Stimulated activated CD4-positive, alpha-beta T cell treated with anti-CD3 and anti-CD28 coated beads, Interleukin-1b, Interleukin-23, amount 100 ng/mL, for 1 hour (primary cell): ENCODE measurements around the gene CREBBP.
"Not testable (repeated sequence)": the region's sequence is repeated elsewhere in the genome, so short reads cannot be mapped to it uniquely, and the experiment has no call there.

Experiments
- DNase-seq, 2 donors: peaks; one replicate each; pipeline ENCODE4 v3.0.0-alpha.2; 2020; ENCODE audit warnings: low read depth in 2 of 2

CREBBP gene

DNA sequence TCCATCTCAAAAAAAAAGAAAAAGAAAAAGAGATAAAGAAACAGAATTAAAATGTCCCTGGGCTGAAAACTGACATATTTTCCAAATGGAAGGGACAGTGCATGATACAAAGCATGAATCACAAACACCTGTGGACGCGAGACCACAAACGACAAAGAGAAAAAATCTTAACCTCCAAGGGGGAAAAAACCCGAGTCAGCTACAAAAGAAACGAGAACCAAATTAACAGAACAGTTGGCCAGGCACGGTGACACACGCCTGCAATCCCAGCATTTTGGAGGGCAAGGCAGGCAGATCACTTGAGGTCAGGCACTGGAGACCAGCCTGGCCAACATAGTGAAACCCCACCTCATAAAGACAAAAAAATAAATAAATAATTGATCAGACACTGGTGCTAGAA, 165.1 kb downstream of the CREBBP start:
- DNase-seq: no peak

GRCh38 chr16:3714378-3714777, 166.1 kb downstream of the CREBBP start:
- DNase-seq: not testable (repeated sequence)

DNA sequence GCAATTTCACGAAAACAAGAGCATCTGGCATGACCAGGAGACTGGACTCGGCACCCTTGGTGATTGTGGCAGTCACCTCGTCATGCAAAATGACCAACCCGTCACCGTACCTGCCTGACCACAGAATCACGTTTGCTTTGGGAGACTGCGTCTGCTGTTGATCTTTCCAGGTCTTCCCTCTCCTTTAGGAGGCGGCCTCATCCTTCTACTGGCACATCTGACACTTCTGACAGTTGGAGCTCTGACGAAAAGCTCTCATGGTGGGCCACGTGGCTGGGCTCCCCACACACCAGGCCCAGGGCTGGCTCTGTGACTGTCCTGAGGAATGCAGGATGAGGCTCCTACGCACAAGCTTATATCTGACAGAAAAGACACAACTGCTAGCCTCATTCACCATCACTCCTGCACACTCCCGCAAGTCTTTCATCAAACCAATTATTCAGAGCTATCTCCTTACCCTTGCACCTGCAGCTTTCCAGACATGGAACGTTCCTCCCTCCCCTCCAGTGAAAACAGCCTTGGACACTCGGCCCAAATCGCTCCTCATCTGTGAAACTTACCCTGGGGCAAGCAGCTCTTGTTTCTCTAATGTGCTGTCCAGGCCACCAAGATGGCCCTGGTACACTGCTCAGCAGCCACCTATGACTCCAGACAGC, 166.8 kb downstream of the CREBBP start:
- DNase-seq: no peak

- DNase-seq: no peak
These were observed 167.6 kb downstream of the CREBBP start for GRCh38 chr16:3712861-3713372.

DNA sequence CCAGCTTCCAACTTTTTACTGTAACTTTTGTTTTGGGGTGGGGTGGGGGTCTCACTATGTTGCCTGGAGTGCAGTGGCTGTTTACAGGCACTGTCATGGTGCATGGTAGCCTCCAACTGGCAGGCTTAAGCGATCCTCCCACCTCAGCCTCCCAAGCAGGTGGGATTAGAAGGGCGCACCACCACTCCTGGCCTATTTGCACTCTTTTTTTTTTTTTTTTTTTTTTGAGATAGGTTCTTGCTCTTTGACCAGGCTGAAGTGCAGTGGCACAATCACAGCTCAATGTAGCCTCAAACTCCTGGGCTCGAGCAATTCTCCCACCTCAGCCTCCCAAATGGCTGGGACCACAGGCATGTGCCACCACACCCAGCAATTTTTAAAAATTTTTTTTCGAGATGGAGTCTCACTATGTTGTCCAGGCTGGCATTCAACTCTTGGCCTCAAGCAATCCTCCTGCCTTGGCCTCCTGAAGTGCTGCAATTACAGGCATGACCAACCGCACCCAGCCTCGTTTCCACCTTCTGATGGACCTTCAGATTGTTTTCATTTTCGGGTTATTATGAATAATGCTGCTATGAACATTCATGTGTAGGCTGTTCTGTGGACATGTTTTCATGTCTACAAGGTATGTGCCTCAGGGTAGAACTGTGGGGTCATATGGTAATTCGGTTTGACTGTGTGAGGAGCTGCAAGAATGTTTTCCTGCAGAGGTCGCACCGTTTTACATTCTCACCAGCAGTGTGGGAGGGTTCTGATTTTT, 174.1 kb downstream of the CREBBP start:
- DNase-seq: no peak

DNA sequence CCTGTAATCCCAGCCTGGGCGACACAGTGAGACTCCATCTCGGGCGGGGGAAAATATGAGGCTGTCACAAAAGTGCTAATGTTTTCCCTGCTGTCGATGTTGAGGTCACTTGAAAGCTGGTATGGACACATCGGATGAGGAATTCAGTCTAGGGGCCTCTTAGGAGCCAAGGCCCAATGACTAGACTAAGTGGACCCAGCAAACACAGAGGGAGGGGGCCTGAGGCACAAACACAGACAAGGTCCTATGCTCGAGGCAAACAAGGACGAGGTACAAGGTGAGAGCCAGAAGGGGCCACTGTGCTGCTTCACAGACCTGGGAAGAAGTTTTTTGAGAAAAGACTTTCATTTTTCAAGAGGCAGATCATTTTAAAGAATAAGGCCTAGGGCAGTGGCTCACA, 178.4 kb downstream of the CREBBP start:
- DNase-seq: no peak

DNA sequence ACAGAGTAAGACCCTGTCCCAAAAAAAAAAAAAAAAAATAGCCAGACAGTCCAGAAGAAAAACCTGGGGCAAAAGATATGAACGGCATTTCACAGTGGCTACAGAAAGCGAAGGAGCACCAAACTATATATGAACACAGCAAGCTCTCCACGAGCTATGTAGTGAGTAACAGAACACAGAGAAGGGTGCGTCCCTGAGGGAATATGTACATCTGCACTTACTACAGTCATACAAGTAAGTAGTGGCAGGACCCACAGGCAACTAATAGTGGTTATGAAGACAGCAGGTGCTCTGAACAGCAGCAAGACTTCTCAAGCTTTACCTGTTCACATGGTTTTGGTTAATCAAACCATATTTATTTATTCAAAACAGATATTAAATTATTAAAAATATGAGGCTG, 179.0 kb downstream of the CREBBP start:
- DNase-seq: no peak

DNA sequence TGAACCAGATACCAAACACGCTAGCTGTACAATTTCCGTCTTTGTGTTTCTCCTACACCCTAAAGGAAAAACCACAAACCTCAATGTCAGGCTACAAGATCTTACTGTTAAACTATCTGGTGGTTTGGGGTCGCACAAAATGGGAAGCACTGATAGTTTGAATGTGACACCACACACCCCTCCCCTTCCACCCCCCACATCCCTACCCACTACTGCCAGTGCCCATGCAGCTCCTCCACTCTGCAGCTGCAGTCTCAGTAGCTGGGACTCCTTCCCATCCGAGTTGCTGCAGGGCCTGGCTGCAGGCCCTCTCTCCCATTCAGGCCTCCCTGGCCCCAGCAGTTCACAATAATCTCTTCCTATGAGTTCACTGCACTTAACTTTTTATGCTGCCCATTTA, 181.6 kb downstream of the CREBBP start:
- no peak for DNase-seq

DNA sequence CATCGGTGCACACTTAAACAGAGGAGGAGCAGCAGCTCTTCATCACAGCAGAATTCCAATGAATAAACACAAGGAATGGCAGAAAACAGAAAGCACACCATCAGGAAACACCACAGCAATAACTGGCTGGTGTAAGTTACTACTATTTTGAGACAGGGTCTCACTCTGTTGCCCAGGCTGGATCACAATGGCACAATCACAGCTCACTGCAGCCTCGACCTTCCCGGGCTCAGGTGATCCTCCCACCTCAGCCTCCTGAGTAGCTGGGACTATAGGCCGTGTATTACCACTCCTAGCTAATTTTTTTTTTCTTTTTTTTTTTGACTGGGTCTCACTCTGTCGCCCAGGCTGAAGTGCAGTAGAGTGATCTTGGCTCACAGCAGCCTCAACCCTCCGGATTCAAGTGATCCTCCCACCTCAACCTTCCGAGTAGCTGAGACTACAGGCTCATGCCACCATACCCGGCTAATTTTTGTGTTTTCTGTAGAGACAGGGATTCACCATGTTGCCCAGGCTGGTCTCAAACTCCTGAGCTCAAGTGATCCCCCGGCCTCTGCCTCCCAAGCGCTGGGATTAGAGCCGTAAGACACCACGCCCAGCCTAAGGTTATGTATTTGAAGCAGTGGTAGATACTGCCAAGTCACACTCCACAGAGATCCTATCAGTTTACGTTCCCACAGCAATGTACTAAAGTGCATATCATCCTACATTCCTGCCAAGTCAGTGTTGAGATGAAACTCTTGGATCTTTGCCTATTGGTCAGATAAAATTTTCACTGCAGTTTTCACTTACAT, 183.9 kb downstream of the CREBBP start:
- DNase-seq: no peak

DNA sequence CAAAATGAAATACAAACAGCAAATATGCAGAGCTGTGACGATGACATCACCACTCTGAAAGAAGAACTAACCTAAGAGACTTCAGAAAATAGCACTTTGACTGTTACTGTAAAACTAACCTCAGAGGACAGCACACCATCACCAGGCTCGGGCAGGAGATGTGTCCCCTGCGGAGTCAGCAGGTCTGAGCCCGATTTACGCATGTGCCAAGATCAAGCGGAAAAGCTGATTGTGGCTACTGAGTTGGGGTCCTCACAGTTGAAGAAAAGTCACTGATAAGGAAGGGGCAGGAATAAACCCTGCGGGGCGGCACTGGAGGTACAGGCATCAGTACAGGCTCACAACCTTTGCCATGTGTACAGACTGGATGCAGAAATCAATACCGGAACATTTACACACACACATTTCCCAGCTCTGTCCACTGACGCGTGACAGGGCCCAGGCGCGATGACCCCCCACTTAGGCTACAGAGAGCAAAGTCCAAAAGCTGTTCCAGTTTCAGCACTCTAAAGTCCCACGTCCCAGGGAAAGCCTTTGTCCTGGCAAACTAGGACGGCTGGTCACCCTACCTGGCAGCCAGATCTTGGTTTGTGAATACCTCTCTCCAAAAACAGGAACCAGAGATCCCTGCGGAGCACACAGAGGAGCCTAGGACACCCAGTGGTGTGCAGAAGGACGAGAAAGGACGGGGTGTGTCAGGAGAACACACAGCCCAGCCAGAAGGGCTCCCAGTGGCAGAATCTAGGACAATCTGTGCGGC, 184.7 kb downstream of the CREBBP start:
- no peak for DNase-seq

DNA sequence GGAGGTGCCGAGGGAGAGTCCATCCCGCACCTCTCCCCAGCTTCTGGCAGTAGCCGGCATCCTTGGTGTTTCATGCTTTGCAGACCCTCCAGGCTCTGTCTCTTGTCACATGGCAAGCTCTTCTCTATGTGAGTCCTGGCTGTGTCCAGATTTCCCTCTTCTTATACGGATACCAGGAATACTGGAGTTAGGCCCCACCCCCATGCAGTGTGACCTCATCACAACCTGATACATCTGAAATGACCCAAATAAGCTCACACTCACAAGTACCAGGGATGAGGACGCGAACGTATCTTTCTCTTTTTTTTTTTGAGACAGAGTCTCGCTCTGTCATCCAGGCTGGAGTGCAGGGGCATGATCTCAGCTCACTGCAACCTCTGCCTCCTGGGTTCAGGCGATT, 186.5 kb downstream of the CREBBP start:
- DNase-seq: no peak

DNA sequence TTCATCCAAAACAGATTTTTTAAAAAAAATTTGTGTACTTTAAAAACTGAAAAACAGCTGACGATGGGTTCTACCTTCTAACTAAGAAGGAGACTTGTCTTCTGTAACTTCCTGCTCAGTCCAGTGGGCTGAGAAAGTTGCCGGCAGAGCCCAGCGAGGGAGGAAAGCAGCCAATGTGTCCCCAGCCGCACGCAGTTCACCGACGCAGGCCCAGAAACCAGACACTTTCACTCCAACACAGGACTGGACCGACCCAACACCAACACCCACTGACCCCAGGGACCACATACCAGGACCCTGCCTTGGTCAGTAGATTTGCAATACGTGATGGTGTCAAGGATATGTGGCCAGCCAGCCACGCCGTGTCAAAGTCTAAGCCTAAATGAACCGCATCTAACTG, 188.8 kb downstream of the CREBBP start:
- no peak for DNase-seq

- DNase-seq: no peak
These were observed 189.4 kb downstream of the CREBBP start for GRCh38 chr16:3690980-3691720.

GRCh38 chr16:3690470-3690928, 190.0 kb downstream of the CREBBP start:
- DNase-seq: peak; percentile 63 to 65

- DNase-seq: no peak
These were observed 190.8 kb downstream of the CREBBP start for GRCh38 chr16:3689731-3690130.

DNA sequence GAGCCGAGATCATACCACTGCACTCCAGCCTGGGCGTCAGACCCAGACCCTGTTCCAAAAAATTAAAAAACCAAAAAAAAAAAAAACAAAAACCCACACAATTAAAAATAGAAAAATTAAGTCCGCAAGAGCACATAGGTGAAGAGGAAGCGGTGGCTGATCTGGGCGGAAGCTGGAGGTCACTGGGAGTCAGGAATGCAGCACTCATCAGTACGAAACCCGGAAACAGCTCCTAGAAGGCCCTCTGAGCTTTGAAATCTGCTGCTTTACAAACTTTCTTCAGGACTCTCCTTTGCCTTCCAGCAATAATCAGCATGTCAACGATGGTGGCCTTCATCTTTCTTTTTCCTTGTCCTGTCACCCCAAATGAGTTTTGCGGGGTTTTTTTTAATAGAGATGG, 192.7 kb downstream of the CREBBP start:
- DNase-seq: no peak

DNA sequence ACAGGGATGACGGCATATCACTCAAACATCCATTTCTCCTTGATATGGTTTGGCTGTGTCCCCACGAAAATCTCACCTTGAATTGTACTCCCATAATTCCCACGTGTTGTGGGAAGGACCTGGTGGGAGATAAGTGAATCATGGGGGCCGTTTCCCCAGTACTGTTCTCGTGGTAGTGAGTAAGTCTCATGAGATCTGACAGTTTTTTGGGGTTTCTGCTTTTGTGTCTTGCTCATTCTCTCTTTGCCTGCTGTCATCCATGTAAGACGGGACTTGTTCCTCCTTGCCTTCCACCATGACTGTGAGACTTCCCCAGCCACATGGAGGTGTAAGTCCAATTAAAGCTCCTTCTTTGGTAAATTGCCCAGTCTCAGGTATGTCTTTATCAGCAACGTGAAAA, 193.5 kb downstream of the CREBBP start:
- DNase-seq: no peak

DNA sequence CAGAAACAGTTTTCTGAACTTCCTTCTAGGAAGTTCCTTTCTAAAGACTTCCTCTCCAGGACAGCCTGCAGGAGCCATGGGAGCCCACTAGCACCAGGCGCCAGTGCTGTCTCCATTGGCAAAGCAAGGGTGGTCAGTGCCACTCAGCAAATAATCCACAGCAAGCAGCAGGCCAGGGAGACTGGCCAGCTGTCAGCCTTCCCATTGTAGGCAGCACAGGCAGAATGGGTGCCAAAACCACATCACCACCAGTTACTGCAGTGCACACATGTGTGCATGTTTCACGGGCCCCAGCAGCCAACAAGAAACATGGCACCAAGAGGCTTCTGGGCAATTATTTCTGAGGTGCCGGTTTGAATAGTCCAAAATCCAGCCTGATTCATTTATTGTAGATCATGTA, 199.3 kb downstream of the CREBBP start:
- no peak for DNase-seq

DNA sequence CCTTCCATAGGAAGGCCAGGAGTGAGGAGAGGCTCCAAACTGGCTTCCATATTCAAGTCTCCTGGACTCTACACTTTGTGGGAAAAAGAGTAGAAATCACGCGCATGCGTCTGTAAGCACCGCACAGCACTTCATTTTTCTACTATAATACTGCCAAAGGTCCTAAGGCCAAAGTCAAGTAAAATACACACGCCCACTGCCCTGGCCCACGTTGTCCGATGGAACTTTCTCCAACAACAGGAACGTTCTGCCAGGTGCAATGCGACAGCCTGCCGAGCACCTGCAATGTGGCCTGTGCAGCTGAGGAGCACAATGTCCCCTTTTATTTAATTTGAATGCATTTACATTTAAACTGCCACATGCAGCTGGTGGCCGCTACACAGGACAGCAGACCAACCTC, 202.5 kb downstream of the CREBBP start:
- no peak for DNase-seq

GRCh38 chr16:3675601-3676130, 204.8 kb downstream of the CREBBP start:
- DNase-seq: no peak
